Spleen (tissue), 7 donors: ENCODE measurements around the gene CD1C.

Experiments used
- CTCF ChIP-seq, 11 experiments: fragments of 200-600 bp in 7 of 11; fragments of 450-650 bp in 4 of 11; sonication (generic) in 4 of 11; IDR thresholded peaks in 8 of 11; conservative IDR thresholded peaks in 3 of 11; 1 replicate in 7 of 11; 2 replicates in 4 of 11; pipeline versions ENCODE4 v1.4.0 to v1.8.0; 2016 to 2021; ENCODE audit warnings: antibody characterized with exemption in 11 of 11, inconsistent platforms in 4 of 11, mild to moderate bottlenecking in 1 of 11
- POLR2A ChIP-seq, 3 donors: fragments of 450-650 bp; IDR thresholded peaks; one replicate each; pipeline ENCODE4 v1.5.1; 2017; ENCODE audit warnings: antibody characterized with exemption in 3 of 3, mild to moderate bottlenecking in 1 of 3
- donor health status: DM: no; HTN: no; CAD: no; lungs with moderate emphysema.
- donor health status: DM: no; HTN: no; CAD: no.
- donor health status: DM: no; HTN: no; CAD: no.

- TF ChIP-seq POLR2A (IDR thresholded peaks at IDR 0.05): no peak
- TF ChIP-seq CTCF (IDR thresholded peaks at IDR 0.05 in 8 of 11, conservative IDR thresholded peaks at IDR 0.05 in 3 of 11): no peak
Measured at GRCh38 chr1:158334526-158335212, 44.9 kb downstream of the CD1C start.
